HL-60 (cell line): Measurements from ENCODE around the gene ACTN4.

ENCODE experiments used
- DNase-seq, 2 experiments: peaks; one replicate each; pipeline ENCODE4 v3.0.0-alpha.2; 2010 to 2020; ENCODE audit warnings: low read depth in 1 of 2, low spot score in 1 of 2
- H3K27ac ChIP-seq: fragments of 250-450 bp; sonication (Bioruptor Pico); replicated peaks from 2 replicates; pipeline ENCODE4 v1.5.1; 2020; ENCODE audit warnings: mild to moderate bottlenecking, moderate library complexity
- H3K27me3 ChIP-seq: fragments of 250-450 bp; sonication (Bioruptor Pico); 2 replicates; pipeline ENCODE4 v1.5.1; 2021; ENCODE audit warnings: mild to moderate bottlenecking, moderate library complexity; ENCODE audit not compliant: insufficient read depth, poor library complexity, severe bottlenecking
- H3K4me3 ChIP-seq: replicated peaks from 2 replicates; pipeline ENCODE4 v1.5.1; 2011; ENCODE audit warnings: mild to moderate bottlenecking, control low read depth, low read length; ENCODE audit not compliant: insufficient read depth
- GABPA ChIP-seq: IDR thresholded peaks from 2 replicates; pipeline ENCODE4 v1.6.1; 2012; ENCODE audit warnings: low read depth
- POLR2AphosphoS5 ChIP-seq: IDR thresholded peaks from 2 replicates; pipeline ENCODE4 v1.6.1; 2012; ENCODE audit warnings: low read depth
- SPI1 ChIP-seq: IDR thresholded peaks from 2 replicates; pipeline ENCODE4 v1.6.1; 2012; ENCODE audit warnings: low read depth, mild to moderate bottlenecking, borderline replicate concordance
- TF ChIP-seq, protein P1 (sequence below): IDR thresholded peaks from 2 replicates; pipeline ENCODE4 v1.6.1; 2012; ENCODE audit warnings: low read depth; ENCODE audit not compliant: insufficient replicate concordance
- TF ChIP-seq, protein P2 (sequence below): IDR thresholded peaks from one replicate; pipeline ENCODE4 v1.5.1; 2011; ENCODE audit warnings: low read length, control low read depth, inconsistent platforms; ENCODE audit not compliant: insufficient read depth

Gene ACTN4

DNA sequence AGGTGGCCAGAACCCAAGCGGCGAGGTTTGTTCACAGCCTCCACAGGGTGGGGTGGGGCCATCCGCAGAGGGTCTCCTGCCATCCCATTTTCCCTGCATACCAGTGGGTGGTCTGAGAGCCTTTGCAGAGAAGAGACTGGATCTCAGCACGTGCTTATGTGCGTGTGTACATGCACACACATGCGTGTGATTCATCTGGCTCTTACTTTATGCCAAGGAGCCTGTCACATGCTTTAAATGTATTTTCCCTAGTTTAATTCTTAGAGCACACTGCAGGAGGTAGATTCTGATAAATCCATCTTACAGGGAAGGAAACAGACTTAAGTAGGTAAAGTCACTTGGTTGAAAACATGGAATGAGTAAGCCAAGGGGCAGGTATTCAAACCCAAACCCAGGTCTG, 49.7 kb downstream of the ACTN4 start:
- TF ChIP-seq POLR2AphosphoS5 (no peak), SPI1 (no peak), GABPA (no peak)
- TF ChIP-seq, protein P1, sequence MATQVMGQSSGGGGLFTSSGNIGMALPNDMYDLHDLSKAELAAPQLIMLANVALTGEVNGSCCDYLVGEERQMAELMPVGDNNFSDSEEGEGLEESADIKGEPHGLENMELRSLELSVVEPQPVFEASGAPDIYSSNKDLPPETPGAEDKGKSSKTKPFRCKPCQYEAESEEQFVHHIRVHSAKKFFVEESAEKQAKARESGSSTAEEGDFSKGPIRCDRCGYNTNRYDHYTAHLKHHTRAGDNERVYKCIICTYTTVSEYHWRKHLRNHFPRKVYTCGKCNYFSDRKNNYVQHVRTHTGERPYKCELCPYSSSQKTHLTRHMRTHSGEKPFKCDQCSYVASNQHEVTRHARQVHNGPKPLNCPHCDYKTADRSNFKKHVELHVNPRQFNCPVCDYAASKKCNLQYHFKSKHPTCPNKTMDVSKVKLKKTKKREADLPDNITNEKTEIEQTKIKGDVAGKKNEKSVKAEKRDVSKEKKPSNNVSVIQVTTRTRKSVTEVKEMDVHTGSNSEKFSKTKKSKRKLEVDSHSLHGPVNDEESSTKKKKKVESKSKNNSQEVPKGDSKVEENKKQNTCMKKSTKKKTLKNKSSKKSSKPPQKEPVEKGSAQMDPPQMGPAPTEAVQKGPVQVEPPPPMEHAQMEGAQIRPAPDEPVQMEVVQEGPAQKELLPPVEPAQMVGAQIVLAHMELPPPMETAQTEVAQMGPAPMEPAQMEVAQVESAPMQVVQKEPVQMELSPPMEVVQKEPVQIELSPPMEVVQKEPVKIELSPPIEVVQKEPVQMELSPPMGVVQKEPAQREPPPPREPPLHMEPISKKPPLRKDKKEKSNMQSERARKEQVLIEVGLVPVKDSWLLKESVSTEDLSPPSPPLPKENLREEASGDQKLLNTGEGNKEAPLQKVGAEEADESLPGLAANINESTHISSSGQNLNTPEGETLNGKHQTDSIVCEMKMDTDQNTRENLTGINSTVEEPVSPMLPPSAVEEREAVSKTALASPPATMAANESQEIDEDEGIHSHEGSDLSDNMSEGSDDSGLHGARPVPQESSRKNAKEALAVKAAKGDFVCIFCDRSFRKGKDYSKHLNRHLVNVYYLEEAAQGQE, result no peak
- TF ChIP-seq, protein P2, sequence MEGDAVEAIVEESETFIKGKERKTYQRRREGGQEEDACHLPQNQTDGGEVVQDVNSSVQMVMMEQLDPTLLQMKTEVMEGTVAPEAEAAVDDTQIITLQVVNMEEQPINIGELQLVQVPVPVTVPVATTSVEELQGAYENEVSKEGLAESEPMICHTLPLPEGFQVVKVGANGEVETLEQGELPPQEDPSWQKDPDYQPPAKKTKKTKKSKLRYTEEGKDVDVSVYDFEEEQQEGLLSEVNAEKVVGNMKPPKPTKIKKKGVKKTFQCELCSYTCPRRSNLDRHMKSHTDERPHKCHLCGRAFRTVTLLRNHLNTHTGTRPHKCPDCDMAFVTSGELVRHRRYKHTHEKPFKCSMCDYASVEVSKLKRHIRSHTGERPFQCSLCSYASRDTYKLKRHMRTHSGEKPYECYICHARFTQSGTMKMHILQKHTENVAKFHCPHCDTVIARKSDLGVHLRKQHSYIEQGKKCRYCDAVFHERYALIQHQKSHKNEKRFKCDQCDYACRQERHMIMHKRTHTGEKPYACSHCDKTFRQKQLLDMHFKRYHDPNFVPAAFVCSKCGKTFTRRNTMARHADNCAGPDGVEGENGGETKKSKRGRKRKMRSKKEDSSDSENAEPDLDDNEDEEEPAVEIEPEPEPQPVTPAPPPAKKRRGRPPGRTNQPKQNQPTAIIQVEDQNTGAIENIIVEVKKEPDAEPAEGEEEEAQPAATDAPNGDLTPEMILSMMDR, result no peak
- no peak for DNase-seq

DNA sequence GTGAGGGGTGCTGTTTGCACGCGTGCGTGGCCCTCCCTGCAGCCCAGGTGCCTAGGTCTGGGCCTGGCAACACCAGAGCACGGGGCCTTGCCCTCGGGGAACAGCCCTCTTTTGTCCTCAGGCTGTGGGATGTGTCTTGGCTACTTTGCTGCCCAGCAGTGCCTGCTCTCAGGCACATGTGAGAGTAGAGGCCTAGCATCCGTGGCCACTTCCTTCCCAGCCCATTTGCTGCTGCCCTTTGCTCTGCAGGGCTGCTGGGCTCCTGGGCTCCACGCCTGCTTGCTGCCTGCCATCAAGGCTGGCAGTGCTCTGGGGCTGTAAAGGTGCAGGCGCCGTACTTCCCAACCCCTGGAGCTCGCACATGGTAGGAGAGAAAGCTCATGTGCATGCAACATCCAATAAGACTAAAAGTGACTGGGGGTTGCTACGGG, 50.2 kb downstream of the ACTN4 start:
- Histone ChIP-seq H3K27ac (no peak overlapping the region), H3K4me3 (no peak overlapping the region)

More for the DNA sequence above, 49.7 kb downstream of the ACTN4 start:
- H3K27me3 ChIP-seq, result no peaks in the 10 kb centered on the region
- H3K27ac ChIP-seq, result no peak overlapping the region
- no peak overlapping the region for H3K4me3 ChIP-seq

DNA sequence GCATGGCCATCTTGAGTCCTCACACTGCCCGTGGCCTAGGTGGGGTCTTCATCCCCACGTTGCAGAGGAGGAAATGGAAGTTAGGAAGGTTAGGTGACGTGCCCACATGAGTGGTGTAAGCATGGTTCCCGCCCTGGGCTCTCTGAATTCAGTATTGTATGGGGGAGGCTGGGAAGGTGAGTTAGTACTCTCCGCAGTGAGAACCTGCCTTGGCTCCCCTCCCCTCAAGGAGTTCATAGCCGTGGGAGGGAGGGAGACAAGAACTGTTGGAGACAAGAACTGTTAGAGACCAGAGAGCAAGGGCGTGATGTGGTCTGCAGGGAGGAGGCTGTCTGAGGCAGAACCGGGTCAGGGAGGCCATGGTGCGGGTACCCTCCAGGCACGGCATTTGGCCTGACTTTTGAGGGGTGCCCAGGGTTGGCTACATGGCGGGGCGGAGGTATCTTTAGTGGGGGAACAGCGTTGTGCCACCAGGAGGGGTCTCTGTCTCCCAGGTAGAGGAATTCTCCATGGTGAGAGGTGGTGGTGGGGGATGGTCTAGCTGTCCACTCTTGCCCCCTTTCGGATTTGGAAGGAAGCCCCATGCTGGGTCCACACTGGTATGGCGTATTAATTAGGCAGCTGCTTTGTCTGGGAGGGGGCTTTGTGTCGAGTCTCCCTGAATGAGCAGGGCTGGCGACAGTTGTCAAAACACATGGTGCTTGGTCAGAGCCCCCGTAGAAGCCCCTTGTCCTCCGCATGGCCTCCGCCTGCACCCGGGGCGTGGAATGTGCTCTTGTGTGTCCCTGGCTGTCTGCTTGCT, 51.0 kb downstream of the ACTN4 start:
- TF ChIP-seq, protein P2, result no peak
- no peak for TF ChIP-seq POLR2AphosphoS5
- TF ChIP-seq, protein P1, result no peak
- no peak for TF ChIP-seq SPI1
- no peak for TF ChIP-seq GABPA
- DNase-seq, result no peak
- Histone ChIP-seq H3K27ac (no peak overlapping the region), H3K4me3 (no peak overlapping the region), H3K27me3 (no peaks in the 10 kb centered on the region)

More for the DNA sequence above, 50.2 kb downstream of the ACTN4 start:
- TF ChIP-seq POLR2AphosphoS5 (no peak), SPI1 (no peak), GABPA (no peak)
- TF ChIP-seq, protein P2, result no peak
- TF ChIP-seq, protein P1, result no peak
- H3K27me3 ChIP-seq, result no peaks in the 10 kb centered on the region
- no peak for DNase-seq
